RPMI8226 (cell line): ENCODE data around the gene SOX13.

Experiments
- DNase-seq: peaks from one replicate; pipeline ENCODE4 v3.0.0-alpha.2; 2015

The SOX13 gene

GRCh38 chr1:204108312-204109141, 35.6 kb downstream of the SOX13 start:
- no peak for DNase-seq

- no peak for DNase-seq
These were observed 38.1 kb downstream of the SOX13 start for GRCh38 chr1:204110894-204111633.

- DNase-seq = no peak
These were observed 40.2 kb downstream of the SOX13 start for GRCh38 chr1:204112876-204113730.

- DNase-seq = no peak
These were observed 41.0 kb downstream of the SOX13 start for GRCh38 chr1:204113896-204114295.

GRCh38 chr1:204114606-204115005, 41.7 kb downstream of the SOX13 start:
- DNase-seq = no peak

- no peak for DNase-seq
These were observed 42.2 kb downstream of the SOX13 start for GRCh38 chr1:204115116-204115515.

- DNase-seq = no peak
These were observed 43.6 kb downstream of the SOX13 start for GRCh38 chr1:204116539-204116938.

- DNase-seq = no peak
These were observed 49.1 kb downstream of the SOX13 start for GRCh38 chr1:204121840-204122555.

- no peak for DNase-seq
These were observed 50.5 kb downstream of the SOX13 start for GRCh38 chr1:204123376-204123775.

GRCh38 chr1:204124639-204125038, 51.7 kb downstream of the SOX13 start:
- no peak for DNase-seq

- DNase-seq = no peak
These were observed 52.9 kb downstream of the SOX13 start for GRCh38 chr1:204125759-204126351.

GRCh38 chr1:204126386-204126785, 53.5 kb downstream of the SOX13 start:
- no peak for DNase-seq

- DNase-seq = no peak
These were observed 54.0 kb downstream of the SOX13 start for GRCh38 chr1:204126956-204127355.

GRCh38 chr1:204127597-204128242, 54.8 kb downstream of the SOX13 start:
- peak; percentile 60 for DNase-seq

- no peak for DNase-seq
These were observed 55.6 kb downstream of the SOX13 start for GRCh38 chr1:204128464-204128963.

GRCh38 chr1:204128964-204129896, 56.3 kb downstream of the SOX13 start:
- peak; percentile 69 for DNase-seq

GRCh38 chr1:204130178-204130577, 57.3 kb downstream of the SOX13 start:
- peak; percentile 88 for DNase-seq

- peak; percentile 74 for DNase-seq
These were observed 58.3 kb downstream of the SOX13 start for GRCh38 chr1:204130981-204131892.

GRCh38 chr1:204131978-204132377, 59.1 kb downstream of the SOX13 start:
- DNase-seq = no peak
